HL-60 (cell line): ENCODE data around the gene CDCA4.

Experiments used
- DNase-seq, 2 experiments: peaks; one replicate each; pipeline ENCODE4 v3.0.0-alpha.2; 2010 to 2020; ENCODE audit warnings: low read depth in 1 of 2, low spot score in 1 of 2
- H3K27ac ChIP-seq: fragments of 250-450 bp; sonication (Bioruptor Pico); replicated peaks from 2 replicates; pipeline ENCODE4 v1.5.1; 2020; ENCODE audit warnings: mild to moderate bottlenecking, moderate library complexity
- H3K27me3 ChIP-seq: fragments of 250-450 bp; sonication (Bioruptor Pico); 2 replicates; pipeline ENCODE4 v1.5.1; 2021; ENCODE audit warnings: mild to moderate bottlenecking, moderate library complexity; ENCODE audit not compliant: insufficient read depth, poor library complexity, severe bottlenecking
- H3K4me3 ChIP-seq: replicated peaks from 2 replicates; pipeline ENCODE4 v1.5.1; 2011; ENCODE audit warnings: mild to moderate bottlenecking, control low read depth, low read length; ENCODE audit not compliant: insufficient read depth
- CTCF ChIP-seq: IDR thresholded peaks from one replicate; pipeline ENCODE4 v1.5.1; 2011; ENCODE audit warnings: low read length, control low read depth, inconsistent platforms; ENCODE audit not compliant: insufficient read depth
- GABPA ChIP-seq: IDR thresholded peaks from 2 replicates; pipeline ENCODE4 v1.6.1; 2012; ENCODE audit warnings: low read depth
- POLR2AphosphoS5 ChIP-seq: IDR thresholded peaks from 2 replicates; pipeline ENCODE4 v1.6.1; 2012; ENCODE audit warnings: low read depth
- REST ChIP-seq: IDR thresholded peaks from 2 replicates; pipeline ENCODE4 v1.6.1; 2012; ENCODE audit warnings: low read depth; ENCODE audit not compliant: insufficient replicate concordance
- SPI1 ChIP-seq: IDR thresholded peaks from 2 replicates; pipeline ENCODE4 v1.6.1; 2012; ENCODE audit warnings: low read depth, mild to moderate bottlenecking, borderline replicate concordance

Gene CDCA4

DNA sequence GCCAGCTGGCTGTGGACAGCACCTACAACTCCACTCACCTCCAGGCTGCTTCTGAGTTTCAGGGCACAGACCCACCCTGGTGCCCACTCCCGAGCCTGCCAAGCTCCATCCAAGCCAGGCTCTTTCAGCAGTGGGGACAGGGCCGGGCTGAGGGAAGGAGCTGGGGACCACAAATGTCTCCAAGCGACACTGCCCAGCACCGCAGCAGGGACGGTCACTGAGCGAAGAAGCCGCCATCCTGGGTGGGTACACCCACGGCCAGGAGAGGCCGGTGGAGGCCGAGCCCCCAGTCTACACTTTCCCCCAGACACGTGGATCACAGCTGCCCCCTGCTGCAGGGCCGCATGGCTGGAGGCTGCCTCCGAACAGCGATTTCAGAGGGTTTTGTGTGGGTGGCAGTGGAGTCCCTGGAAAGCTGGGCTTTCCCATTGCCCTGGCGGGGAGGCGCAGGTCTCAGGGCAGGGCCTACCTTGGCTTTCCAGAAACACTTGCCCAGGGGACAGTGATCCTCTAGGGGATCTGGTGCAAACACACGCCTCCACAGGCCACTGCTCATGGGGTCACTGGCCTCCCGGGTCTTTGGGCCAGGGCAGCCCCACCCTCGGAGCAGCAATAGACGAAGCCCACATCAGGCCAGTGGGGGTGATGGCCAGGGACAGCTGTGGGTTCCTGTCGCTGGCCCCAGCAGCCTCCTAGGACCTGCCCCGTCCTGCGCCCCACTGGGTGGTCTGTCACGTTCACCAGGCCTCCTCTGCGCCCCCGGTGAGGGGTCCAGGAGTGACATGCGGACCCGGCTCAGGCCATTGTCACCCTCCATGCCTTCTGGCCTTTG lies 45.6 kb upstream of the CDCA4 start:
- no peak overlapping the region for H3K4me3 ChIP-seq
- no peaks in the 10 kb centered on the region for H3K27me3 ChIP-seq
- no peak for DNase-seq
- H3K27ac ChIP-seq: peak overlapping the region; percentile 95
- no peak for TF ChIP-seq POLR2AphosphoS5
- TF ChIP-seq SPI1: no peak
- TF ChIP-seq CTCF: no peak
- TF ChIP-seq REST: no peak

DNA sequence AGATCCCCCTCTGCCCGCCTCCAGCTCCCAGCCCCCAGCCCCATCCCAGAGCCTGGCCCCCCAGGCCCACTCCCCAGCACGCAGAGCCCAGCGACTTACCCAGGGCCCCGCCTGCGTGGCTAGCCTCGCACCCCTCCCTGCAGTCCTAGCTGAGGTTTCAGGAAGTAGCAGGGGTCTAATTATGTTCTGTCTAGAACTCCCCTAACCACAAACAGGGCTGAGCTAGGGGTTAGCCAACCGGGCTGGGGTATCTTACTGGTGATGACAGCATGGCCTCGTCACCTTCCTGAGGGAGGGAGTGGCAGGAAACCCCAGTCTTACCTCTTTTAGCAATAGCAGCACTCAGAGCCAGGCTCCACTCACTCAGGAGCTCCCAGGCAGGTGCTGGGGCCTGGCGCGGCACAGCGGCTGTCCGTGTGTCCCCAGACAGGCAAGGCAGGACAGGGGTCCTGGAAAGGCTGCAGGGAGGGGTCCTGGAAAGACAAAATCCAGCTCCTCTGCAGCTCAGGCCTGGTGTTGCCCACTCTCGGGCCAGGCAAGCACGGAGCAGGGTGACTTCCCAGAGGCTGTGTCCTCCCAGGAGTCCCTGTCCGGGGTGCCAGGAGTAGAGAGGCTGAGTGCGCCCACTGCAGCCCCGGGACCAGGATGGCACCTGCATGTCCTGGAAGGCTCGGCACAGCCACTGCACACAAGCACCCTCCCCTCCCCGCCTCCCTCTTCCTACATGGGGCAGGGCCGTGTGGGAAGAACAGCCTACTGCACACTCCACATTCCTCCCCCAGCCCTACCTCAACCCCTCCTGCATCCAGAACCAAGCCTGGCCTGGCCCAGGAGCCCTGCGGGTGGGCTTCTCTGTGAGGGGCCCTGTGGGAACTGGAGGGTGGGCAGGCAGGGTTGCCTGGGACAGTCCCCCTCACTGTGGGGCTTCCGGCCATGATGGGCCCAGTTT lies 44.7 kb upstream of the CDCA4 start, which contains the start of gene GPR132:
Gene GPR132, minus strand, starts transcription at position 151 of the 949 bp plus-strand sequence. CDS start 10,010 bp downstream, outside the sequence.
- no peaks in the 10 kb centered on the region for H3K27me3 ChIP-seq
- peak; percentile 91 to 100 for DNase-seq
- TF ChIP-seq POLR2AphosphoS5 (peak; percentile 94), SPI1 (peak; percentile 41; the same call in 1 of the 2 replicates), REST (peak; percentile 62), GABPA (no peak), CTCF (no peak)
- H3K27ac ChIP-seq: peak within 1 kb of the TSS; percentile 95
- H3K4me3 ChIP-seq: peak within 1 kb of the TSS; percentile 71

DNA sequence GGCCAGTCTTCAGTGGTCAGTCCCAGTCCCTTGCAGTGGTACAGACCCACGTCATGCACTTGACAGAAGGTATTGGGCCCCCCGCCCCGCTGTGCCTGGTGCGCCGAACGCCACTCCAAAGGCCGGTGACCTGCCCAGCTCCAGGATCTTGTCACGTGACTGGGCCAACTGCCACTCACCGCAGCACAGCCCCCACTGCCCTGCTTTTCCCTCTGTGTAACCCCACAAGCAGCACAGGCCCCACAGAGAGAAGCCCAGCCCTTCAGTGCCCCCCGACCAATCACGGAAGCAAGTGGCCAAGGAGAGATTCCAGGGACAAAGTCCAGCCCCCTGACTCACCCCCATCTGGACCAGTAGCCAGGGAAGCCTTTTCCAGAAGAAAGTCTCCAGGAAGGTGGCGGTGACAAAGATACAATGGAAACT lies 43.8 kb upstream of the CDCA4 start:
- H3K27ac ChIP-seq: peak overlapping the region; percentile 95
- peak; percentile 87 to 88 for DNase-seq
- TF ChIP-seq REST (no peak), POLR2AphosphoS5 (no peak), CTCF (no peak), SPI1 (no peak), GABPA (no peak)
- H3K27me3 ChIP-seq: no peaks in the 10 kb centered on the region
- H3K4me3 ChIP-seq: peak overlapping the region; percentile 71
